ENCODE results near the gene ART1. TPM values are rescaled to one million over a fixed set of nuclear protein-coding genes. Genes with fewer than 3 reads are reported as not detected.

Gene ART1
- total and polyA plus RNA-seq, 2 of the 8 experiments (the other 6 are each of a cell fraction or from before 2014, with no cell fraction given), result not detected

- H3K79me1 ChIP-seq (ENCODE audit: low read depth, low read length), result no peaks in the 10 kb centered on the region
- no peak for TF ChIP-seq SAP30 (IDR thresholded peaks at IDR 0.05; ENCODE audit: insufficient read depth, insufficient replicate concordance, low read length)
- FAIRE-seq, result no peak
These were observed 13.3 kb downstream of the ART1 start for GRCh38 chr11:3658252-3658651.

More at GRCh38 chr11:3658252-3658651, 13.3 kb downstream of the ART1 start:
- H3K79me2 ChIP-seq (ENCODE audit: control insufficient read depth in 1 of 2, insufficient read depth in 2 of 2, low read length in 2 of 2), result no peaks in the 10 kb centered on the region
- H2BK20ac ChIP-seq (ENCODE audit: low read length), result no peak overlapping the region
- ChIA-PET POLR2A (ENCODE audit: partially characterized antibody) (no interaction called here), CTCF (ENCODE audit: partially characterized antibody) (no interaction called here)
- H3K18ac ChIP-seq (ENCODE audit: extremely low read depth, low read length), result no peak overlapping the region
- no peak for DNase-seq (ENCODE audit: low read depth in 1 of 2, low spot score in 2 of 2)
- H2BK5ac ChIP-seq (ENCODE audit: low read depth, low read length), result no peak overlapping the region
- no peak overlapping the region for H2BK12ac ChIP-seq (ENCODE audit: low read depth, low read length)
- no peaks in the 10 kb centered on the region for H3K23me2 ChIP-seq (ENCODE audit: low read depth, low read length)
- H3K27ac ChIP-seq (ENCODE audit: low read depth, low read length), result no peak overlapping the region
- H2BK15ac ChIP-seq (ENCODE audit: low read length), result no peak overlapping the region
- H3K27me3 ChIP-seq (replicated peaks in 1 of 4; ENCODE audit: control insufficient read depth in 3 of 4, extremely low read depth in 1 of 4, insufficient read depth in 3 of 4, low read length in 3 of 4), result peaks cover 0 to 3% (median 0%) of the 10 kb centered on the region in 4 experiments; a peak in 1 of 7 replicates
- WGBS, 2 experiments (ENCODE audit: extremely low coverage in 1 of 2, insufficient coverage in 1 of 2, insufficient read length in 1 of 2, insufficient replicate concordance in 2 of 2, low coverage in 1 of 2, low lambda C conversion rate in 2 of 2, missing lambda C conversion rate in 1 of 2), result 84% methylated on average over 4 of the region's 8 CpGs; no CpG with 5 or more reads in 1 of the 2 experiments
- H3K14ac ChIP-seq (ENCODE audit: insufficient read length), result no peak overlapping the region
- no peak overlapping the region for H2AK5ac ChIP-seq (ENCODE audit: low read depth, low read length)
- no peak overlapping the region for H2BK120ac ChIP-seq (replicated peaks; ENCODE audit: low read depth, low read length)
- no peak overlapping the region for H3K4me3 ChIP-seq (ENCODE audit: extremely low read depth in 1 of 4, insufficient read depth in 2 of 4, low read depth in 3 of 4, low read length in 4 of 4)
- H3K36me3 ChIP-seq (ENCODE audit: control insufficient read depth in 2 of 4, insufficient read depth in 4 of 4, low read length in 3 of 4), result no peaks in the 10 kb centered on the region
- H4K5ac ChIP-seq (ENCODE audit: insufficient read length, low read depth, low read length), result no peak overlapping the region
- H3K4me2 ChIP-seq (ENCODE audit: insufficient read depth in 1 of 2, low read depth in 2 of 2, low read length in 2 of 2), result no peak overlapping the region
- H3K9me3 ChIP-seq (ENCODE audit: insufficient read depth in 2 of 2, low read depth in 1 of 2, low read length in 1 of 2), result no peaks in the 10 kb centered on the region
- no peak overlapping the region for H3K9ac ChIP-seq (replicated peaks in 1 of 4; ENCODE audit: extremely low read depth in 1 of 4, low read depth in 3 of 4, low read length in 3 of 4)
- no peak overlapping the region for H3K23ac ChIP-seq (ENCODE audit: insufficient read length)
- H3K56ac ChIP-seq (replicated peaks; ENCODE audit: insufficient read length, low read depth, low read length), result no peak overlapping the region
- H2AFZ ChIP-seq (ENCODE audit: low read length), result no peak overlapping the region
- H4K91ac ChIP-seq (replicated peaks; ENCODE audit: insufficient read length, low read length), result no peak overlapping the region
- no peak overlapping the region for H4K8ac ChIP-seq (ENCODE audit: extremely low read depth, insufficient read depth, low read length)
- H3K4me1 ChIP-seq (replicated peaks in 1 of 4; ENCODE audit: control insufficient read depth in 3 of 4, insufficient read depth in 4 of 4, low read length in 3 of 4), result no peaks in the 10 kb centered on the region
- no peaks in the 10 kb centered on the region for H4K20me1 ChIP-seq (replicated peaks in 1 of 2; ENCODE audit: control insufficient read depth in 1 of 2, insufficient read depth in 2 of 2, low read length in 2 of 2)
- no peak overlapping the region for H3K4ac ChIP-seq (replicated peaks; ENCODE audit: insufficient read length, low read depth, low read length)

Measured in H1 (cell line).